ENCODE measurements around the gene CRYL1. TPM values are rescaled to one million over a fixed set of nuclear protein-coding genes. Genes with fewer than 3 reads are reported as not detected.

CRYL1 gene
- total and polyA plus RNA-seq, 7 donors, result 33.0 to 183 (median 53.5) TPM

GRCh38 chr13:20391597-20392452 is 133.8 kb downstream of the CRYL1 start:
- H3K4me1 ChIP-seq, result no peaks in the 10 kb centered on the region
- H3K4me3 ChIP-seq, result no peak overlapping the region
- 91 to 93% methylated on average over 67 to 69 of the region's 69 CpGs for WGBS, 2 donors
- H3K36me3 ChIP-seq, result no peaks in the 10 kb centered on the region
- no peaks in the 10 kb centered on the region for H3K27me3 ChIP-seq
- intact Hi-C loops (cut with DNase I), result no loop called here
- H3K9me3 ChIP-seq, result no peaks in the 10 kb centered on the region
- DNase-seq, result no peak
- TF ChIP-seq POLR2A (IDR thresholded peaks at IDR 0.05) (no peak), CTCF (IDR thresholded peaks at IDR 0.05) (no peak), POLR2AphosphoS5 (IDR thresholded peaks at IDR 0.05) (no peak), EP300 (IDR thresholded peaks at IDR 0.05) (no peak)
- no peak overlapping the region for H3K27ac ChIP-seq

GRCh38 chr13:20390526-20391175 is 135.0 kb downstream of the CRYL1 start:
- H3K27ac ChIP-seq, result no peak overlapping the region
- H3K36me3 ChIP-seq, result no peaks in the 10 kb centered on the region
- no peaks in the 10 kb centered on the region for H3K9me3 ChIP-seq
- intact Hi-C loops (cut with DNase I), result no loop called here
- TF ChIP-seq EP300 (IDR thresholded peaks at IDR 0.05) (no peak), CTCF (IDR thresholded peaks at IDR 0.05) (no peak), POLR2A (IDR thresholded peaks at IDR 0.05) (no peak), POLR2AphosphoS5 (IDR thresholded peaks at IDR 0.05) (no peak)
- 88 to 90% methylated on average over 26 of the region's 26 CpGs for WGBS, 2 donors
- H3K4me1 ChIP-seq, result no peaks in the 10 kb centered on the region
- no peak for DNase-seq
- H3K27me3 ChIP-seq, result no peaks in the 10 kb centered on the region
- no peak overlapping the region for H3K4me3 ChIP-seq

GRCh38 chr13:20389696-20390525 is 135.7 kb downstream of the CRYL1 start:
- intact Hi-C loops (cut with DNase I), result no loop called here
- DNase-seq, result no peak
- Histone ChIP-seq H3K27me3 (no peaks in the 10 kb centered on the region), H3K9me3 (no peaks in the 10 kb centered on the region), H3K4me3 (no peak overlapping the region), H3K27ac (no peak overlapping the region), H3K4me1 (no peaks in the 10 kb centered on the region), H3K36me3 (no peaks in the 10 kb centered on the region)
- WGBS, 2 donors, result 90 to 95% methylated on average over 13 of the region's 13 CpGs
- TF ChIP-seq POLR2AphosphoS5 (IDR thresholded peaks at IDR 0.05), result no peak
- no peak for TF ChIP-seq POLR2A (IDR thresholded peaks at IDR 0.05)
- no peak for TF ChIP-seq CTCF (IDR thresholded peaks at IDR 0.05)
- TF ChIP-seq EP300 (IDR thresholded peaks at IDR 0.05), result no peak

GRCh38 chr13:20388184-20388583 is 137.5 kb downstream of the CRYL1 start:
- no peaks in the 10 kb centered on the region for H3K4me1 ChIP-seq
- 94 to 95% methylated on average over 2 of the region's 2 CpGs for WGBS, 2 donors
- H3K36me3 ChIP-seq, result no peaks in the 10 kb centered on the region
- TF ChIP-seq POLR2AphosphoS5 (IDR thresholded peaks at IDR 0.05), result no peak
- TF ChIP-seq POLR2A (IDR thresholded peaks at IDR 0.05), result no peak
- no peak for TF ChIP-seq EP300 (IDR thresholded peaks at IDR 0.05)
- no peak for TF ChIP-seq CTCF (IDR thresholded peaks at IDR 0.05)
- intact Hi-C loops (cut with DNase I), result no loop called here
- no peak overlapping the region for H3K4me3 ChIP-seq
- no peaks in the 10 kb centered on the region for H3K27me3 ChIP-seq
- DNase-seq, result no peak
- no peaks in the 10 kb centered on the region for H3K9me3 ChIP-seq
- H3K27ac ChIP-seq, result no peak overlapping the region

Measured in sigmoid colon (tissue), 7 donors.